Keratinocyte (primary cell): ENCODE results near the gene FOXL3.

Experiments used
- EZH2 ChIP-seq: IDR thresholded peaks from one replicate; pipeline ENCODE4 v1.6.1; 2012; ENCODE audit warnings: inconsistent platforms, mild to moderate bottlenecking, low read length, moderate library complexity
- TF ChIP-seq, protein P1 (sequence below), 3 experiments: IDR thresholded peaks in 1 of 3; conservative IDR thresholded peaks in 1 of 3; optimal IDR thresholded peaks in 1 of 3; 2 replicates in 2 of 3; 3 replicates in 1 of 3; pipeline versions ENCODE3 to v1.5.1; 2011; ENCODE audit warnings: low read length in 3 of 3, mild to moderate bottlenecking in 3 of 3, moderate library complexity in 2 of 3, control low read depth in 1 of 3, inconsistent platforms in 1 of 3; ENCODE audit not compliant: insufficient read depth in 2 of 3; ENCODE audit errors: extremely low read depth in 1 of 3

DNA sequence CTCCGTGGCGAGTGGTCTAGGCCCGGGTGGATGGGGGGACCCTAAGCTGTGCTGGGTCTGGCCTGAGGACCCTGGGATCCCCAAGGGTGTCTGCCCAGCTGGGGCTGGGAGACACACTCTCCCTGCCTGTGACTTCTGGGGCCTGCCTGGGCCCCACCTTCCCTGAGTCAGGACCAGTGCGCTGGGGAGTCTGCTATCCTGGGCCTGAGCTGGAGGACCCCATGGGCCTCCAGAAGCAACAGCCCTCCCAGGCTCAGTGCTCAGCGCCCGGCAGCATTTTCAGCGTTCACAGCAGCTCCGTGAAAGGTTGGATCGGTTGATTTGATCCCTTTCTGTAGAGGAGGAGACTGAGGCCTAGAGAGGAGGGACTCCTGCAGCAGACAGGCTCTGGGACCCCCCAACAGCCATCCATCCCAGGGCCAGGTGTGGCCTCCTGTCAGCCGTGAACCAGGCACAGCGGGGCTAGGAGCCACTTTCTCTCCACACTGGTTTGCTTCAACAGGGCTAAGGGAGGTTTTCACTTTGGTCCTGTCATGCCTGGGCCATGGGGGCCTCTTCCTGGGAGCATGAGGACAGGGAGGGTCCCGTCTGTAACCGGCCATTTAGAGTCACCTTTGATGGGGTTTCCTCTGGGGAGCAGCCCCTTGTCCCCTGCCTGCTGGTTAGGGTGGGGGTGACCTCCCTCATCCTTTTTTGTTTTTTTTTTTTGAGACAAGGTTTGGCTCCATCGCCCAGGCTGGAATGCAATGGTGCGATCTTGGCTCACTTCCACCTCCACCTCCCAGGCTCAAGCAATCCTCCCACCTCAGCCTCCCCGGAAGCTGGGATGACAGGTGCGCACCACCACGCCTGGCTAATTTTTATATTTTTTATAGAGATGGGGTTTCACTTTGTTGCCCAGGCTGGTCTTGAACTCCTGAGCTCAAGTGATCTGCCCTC, 12.4 kb downstream of the FOXL3 start:
- TF ChIP-seq, protein P1, sequence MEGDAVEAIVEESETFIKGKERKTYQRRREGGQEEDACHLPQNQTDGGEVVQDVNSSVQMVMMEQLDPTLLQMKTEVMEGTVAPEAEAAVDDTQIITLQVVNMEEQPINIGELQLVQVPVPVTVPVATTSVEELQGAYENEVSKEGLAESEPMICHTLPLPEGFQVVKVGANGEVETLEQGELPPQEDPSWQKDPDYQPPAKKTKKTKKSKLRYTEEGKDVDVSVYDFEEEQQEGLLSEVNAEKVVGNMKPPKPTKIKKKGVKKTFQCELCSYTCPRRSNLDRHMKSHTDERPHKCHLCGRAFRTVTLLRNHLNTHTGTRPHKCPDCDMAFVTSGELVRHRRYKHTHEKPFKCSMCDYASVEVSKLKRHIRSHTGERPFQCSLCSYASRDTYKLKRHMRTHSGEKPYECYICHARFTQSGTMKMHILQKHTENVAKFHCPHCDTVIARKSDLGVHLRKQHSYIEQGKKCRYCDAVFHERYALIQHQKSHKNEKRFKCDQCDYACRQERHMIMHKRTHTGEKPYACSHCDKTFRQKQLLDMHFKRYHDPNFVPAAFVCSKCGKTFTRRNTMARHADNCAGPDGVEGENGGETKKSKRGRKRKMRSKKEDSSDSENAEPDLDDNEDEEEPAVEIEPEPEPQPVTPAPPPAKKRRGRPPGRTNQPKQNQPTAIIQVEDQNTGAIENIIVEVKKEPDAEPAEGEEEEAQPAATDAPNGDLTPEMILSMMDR (optimal IDR thresholded peaks at IDR 0.05 in 1 of 3, IDR thresholded peaks at IDR 0.05 in 1 of 3, conservative IDR thresholded peaks at IDR 0.05 in 1 of 3; ENCODE audit: extremely low read depth in 1 of 3, insufficient read depth in 2 of 3, low read length in 3 of 3), result no peak
- TF ChIP-seq EZH2, result no peak
